ENCODE results near the gene KIAA0319L. TPM values are rescaled to one million over a fixed set of nuclear protein-coding genes. Genes with fewer than 3 reads are reported as not detected.

Gene KIAA0319L
- total RNA-seq, 1 donor from 2014 or later = 74.7 TPM

GRCh38 chr1:35560256-35561225 is 3.3 kb upstream of the KIAA0319L start:
- TF ChIP-seq, protein P1, sequence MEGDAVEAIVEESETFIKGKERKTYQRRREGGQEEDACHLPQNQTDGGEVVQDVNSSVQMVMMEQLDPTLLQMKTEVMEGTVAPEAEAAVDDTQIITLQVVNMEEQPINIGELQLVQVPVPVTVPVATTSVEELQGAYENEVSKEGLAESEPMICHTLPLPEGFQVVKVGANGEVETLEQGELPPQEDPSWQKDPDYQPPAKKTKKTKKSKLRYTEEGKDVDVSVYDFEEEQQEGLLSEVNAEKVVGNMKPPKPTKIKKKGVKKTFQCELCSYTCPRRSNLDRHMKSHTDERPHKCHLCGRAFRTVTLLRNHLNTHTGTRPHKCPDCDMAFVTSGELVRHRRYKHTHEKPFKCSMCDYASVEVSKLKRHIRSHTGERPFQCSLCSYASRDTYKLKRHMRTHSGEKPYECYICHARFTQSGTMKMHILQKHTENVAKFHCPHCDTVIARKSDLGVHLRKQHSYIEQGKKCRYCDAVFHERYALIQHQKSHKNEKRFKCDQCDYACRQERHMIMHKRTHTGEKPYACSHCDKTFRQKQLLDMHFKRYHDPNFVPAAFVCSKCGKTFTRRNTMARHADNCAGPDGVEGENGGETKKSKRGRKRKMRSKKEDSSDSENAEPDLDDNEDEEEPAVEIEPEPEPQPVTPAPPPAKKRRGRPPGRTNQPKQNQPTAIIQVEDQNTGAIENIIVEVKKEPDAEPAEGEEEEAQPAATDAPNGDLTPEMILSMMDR (IDR thresholded peaks at IDR 0.05; ENCODE audit: partially characterized antibody, unreplicated experiment) = no peak
- H3K36me3 Mint-ChIP-seq (ENCODE audit: unreplicated experiment) = no peaks in the 10 kb centered on the region
- H3K9me3 Mint-ChIP-seq (ENCODE audit: unreplicated experiment) = peaks cover 18% of the 10 kb centered on the region
- H3K4me3 Mint-ChIP-seq (ENCODE audit: unreplicated experiment) = peak overlapping the region; percentile 99
- H3K4me1 Mint-ChIP-seq (ENCODE audit: low read depth, unreplicated experiment) = peaks cover 50% of the 10 kb centered on the region
- H3K27ac Mint-ChIP-seq (ENCODE audit: unreplicated experiment) = peak overlapping the region; percentile 100
- no peak for DNase-seq
- peaks cover 27% of the 10 kb centered on the region for H3K27me3 Mint-ChIP-seq (ENCODE audit: unreplicated experiment)

- H3K27ac Mint-ChIP-seq (ENCODE audit: unreplicated experiment) = peak overlapping the region; percentile 98
- DNase-seq = no peak
Measured at GRCh38 chr1:35559317-35559944, 2.2 kb upstream of the KIAA0319L start.

GRCh38 chr1:35558374-35559316 is 1.4 kb upstream of the KIAA0319L start:
- DNase-seq = peak; percentile 63
- H3K4me3 Mint-ChIP-seq (ENCODE audit: unreplicated experiment) = peak overlapping the region; percentile 99
- peaks cover 48% of the 10 kb centered on the region for H3K4me1 Mint-ChIP-seq (ENCODE audit: low read depth, unreplicated experiment)
- no peaks in the 10 kb centered on the region for H3K36me3 Mint-ChIP-seq (ENCODE audit: unreplicated experiment)
- peaks cover 25% of the 10 kb centered on the region for H3K27me3 Mint-ChIP-seq (ENCODE audit: unreplicated experiment)
- TF ChIP-seq, protein P1 (IDR thresholded peaks at IDR 0.05; ENCODE audit: partially characterized antibody, unreplicated experiment) = no peak
- peak overlapping the region; percentile 98 for H3K27ac Mint-ChIP-seq (ENCODE audit: unreplicated experiment)
- H3K9me3 Mint-ChIP-seq (ENCODE audit: unreplicated experiment) = peaks cover 18% of the 10 kb centered on the region

More at GRCh38 chr1:35559317-35559944, 2.2 kb upstream of the KIAA0319L start:
- Mint-ChIP-seq H3K9me3 (ENCODE audit: unreplicated experiment) (peaks cover 18% of the 10 kb centered on the region), H3K36me3 (ENCODE audit: unreplicated experiment) (no peaks in the 10 kb centered on the region), H3K27me3 (ENCODE audit: unreplicated experiment) (peaks cover 25% of the 10 kb centered on the region), H3K4me3 (ENCODE audit: unreplicated experiment) (peak overlapping the region; percentile 99), H3K4me1 (ENCODE audit: low read depth, unreplicated experiment) (peaks cover 54% of the 10 kb centered on the region)
- TF ChIP-seq, protein P1 (IDR thresholded peaks at IDR 0.05; ENCODE audit: partially characterized antibody, unreplicated experiment) = no peak

DNA sequence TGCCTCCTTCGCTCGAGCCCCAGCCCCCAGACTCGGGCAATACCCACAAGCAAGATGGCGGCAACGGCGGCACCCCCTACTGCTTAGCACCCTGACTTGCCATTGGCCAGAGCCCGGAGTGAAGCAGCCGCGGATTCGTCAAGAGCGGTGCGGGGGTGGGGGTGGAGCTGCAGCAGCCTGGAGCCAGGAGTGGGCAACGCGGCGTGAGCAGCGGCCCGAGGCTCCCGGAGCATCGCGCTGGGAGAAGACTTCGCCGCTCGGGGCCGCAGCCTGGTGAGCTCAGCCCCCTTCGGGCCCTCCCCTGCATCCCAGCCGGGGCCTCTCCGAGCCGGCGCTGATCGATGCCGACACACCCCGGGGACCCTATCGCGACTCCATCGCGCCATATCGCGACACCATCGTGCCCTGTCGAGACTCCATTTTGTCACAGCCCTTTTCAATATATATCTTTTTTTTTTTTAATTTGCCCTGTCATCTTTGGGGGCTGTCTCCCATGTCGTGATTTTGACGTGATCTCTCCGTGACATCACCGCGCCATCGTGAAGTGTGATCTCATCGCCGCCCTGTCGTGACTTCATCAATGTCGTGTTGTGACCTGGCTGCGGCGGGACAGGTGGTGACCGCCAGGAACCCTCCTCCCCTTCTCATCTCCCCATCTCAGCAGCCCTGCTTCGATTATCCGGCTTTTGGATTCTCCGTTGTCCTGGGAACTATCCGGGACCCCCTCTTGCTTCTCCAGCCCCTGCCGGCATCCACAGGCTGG is 589 bp upstream of the KIAA0319L start, which contains the start of gene NCDN:
Gene NCDN (plus strand): TSS at position 189 of the 763 bp plus-strand sequence. CDS start 392 bp downstream, at position 581.
- Mint-ChIP-seq H3K27ac (ENCODE audit: unreplicated experiment) (peak within 1 kb of the TSS; percentile 98), H3K27me3 (ENCODE audit: unreplicated experiment) (peaks cover 25% of the 10 kb centered on the region), H3K4me1 (ENCODE audit: low read depth, unreplicated experiment) (peaks cover 47% of the 10 kb centered on the region), H3K36me3 (ENCODE audit: unreplicated experiment) (no peaks in the 10 kb centered on the region), H3K9me3 (ENCODE audit: unreplicated experiment) (peaks cover 18% of the 10 kb centered on the region), H3K4me3 (ENCODE audit: unreplicated experiment) (peak within 1 kb of the TSS; percentile 99)
- peak; percentile 98 for DNase-seq
- TF ChIP-seq, protein P1 (IDR thresholded peaks at IDR 0.05; ENCODE audit: partially characterized antibody, unreplicated experiment) = no peak

Measured in glutamatergic neuron (in vitro differentiated cells).